Right kidney (tissue), 1 donor: Measurements from ENCODE around the gene TNFSF8.

ENCODE experiments used
- DNase-seq: peaks from one replicate; pipeline ENCODE4 v3.0.0-alpha.2; 2016

Gene TNFSF8

DNA sequence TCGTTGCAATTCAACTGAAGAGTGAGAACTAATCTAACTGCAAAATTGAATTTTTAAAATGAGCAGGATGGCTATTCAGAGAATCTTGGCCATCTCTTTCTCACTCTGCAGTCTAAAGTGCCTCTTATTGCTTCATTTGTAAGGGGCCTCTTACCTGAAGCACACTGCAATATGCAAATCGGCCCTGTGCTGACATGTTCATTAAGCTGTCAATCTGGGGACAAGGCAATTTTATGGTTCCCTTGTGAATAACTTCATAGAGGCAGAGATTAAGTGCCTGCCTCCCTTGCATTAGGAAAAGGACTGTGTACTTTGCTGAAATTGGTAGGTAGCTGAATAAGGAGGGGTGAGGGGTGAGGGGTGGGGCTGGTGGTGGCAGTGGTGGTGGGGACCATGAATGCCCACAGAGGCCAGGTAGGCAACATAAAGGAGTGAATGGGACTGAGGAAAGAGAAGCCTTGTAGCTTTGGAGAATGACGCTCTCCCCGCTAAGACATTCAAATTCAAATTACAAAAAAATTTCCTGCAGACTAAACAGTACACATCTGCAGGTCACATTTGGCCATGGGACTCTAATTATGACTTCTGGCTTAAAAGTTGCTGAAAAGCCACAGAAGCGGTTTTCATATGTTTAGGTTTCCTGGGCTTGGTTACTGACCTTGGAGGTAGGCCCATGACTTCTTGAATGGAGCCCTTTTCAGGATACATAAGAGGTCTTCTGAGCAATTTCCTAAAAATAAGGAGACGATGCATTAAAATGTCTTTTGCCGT is 25.0 kb downstream of the TNFSF8 start:
- no peak for DNase-seq

DNA sequence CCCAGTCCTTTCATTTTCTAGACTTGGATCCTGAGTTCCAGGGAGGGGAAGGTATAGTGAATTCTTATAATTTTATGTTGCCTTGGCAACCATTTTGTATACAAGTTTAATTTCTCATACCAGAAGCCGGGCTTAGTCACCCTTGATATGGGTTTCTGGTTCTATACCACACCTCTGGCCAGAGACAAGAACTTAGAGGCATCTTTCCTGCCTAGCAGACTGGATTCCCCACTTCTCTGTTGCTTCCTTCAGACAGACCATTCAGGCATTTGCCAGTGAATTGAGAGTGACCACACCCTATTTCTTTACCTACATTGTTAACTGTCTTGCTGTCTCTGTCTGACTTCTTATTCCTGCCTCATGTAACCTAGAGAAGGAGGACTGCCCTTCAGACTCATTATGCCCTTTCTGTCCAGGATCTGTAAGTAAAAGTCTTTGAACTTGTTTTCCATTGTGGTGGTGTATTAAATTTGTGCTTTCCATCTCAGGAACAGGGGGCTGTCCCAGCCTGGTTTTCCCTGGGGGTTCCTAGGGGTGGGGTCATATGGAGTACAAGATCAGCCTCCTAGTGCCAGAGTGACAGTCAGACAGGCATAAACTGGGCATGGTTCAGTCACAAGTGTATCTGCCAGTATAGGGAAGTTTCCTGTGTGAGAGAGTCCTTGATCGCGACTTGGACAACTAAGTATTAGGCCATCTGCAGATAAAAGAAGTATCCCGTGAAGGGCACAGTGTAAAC is 27.4 kb downstream of the TNFSF8 start:
- DNase-seq: no peak

DNA sequence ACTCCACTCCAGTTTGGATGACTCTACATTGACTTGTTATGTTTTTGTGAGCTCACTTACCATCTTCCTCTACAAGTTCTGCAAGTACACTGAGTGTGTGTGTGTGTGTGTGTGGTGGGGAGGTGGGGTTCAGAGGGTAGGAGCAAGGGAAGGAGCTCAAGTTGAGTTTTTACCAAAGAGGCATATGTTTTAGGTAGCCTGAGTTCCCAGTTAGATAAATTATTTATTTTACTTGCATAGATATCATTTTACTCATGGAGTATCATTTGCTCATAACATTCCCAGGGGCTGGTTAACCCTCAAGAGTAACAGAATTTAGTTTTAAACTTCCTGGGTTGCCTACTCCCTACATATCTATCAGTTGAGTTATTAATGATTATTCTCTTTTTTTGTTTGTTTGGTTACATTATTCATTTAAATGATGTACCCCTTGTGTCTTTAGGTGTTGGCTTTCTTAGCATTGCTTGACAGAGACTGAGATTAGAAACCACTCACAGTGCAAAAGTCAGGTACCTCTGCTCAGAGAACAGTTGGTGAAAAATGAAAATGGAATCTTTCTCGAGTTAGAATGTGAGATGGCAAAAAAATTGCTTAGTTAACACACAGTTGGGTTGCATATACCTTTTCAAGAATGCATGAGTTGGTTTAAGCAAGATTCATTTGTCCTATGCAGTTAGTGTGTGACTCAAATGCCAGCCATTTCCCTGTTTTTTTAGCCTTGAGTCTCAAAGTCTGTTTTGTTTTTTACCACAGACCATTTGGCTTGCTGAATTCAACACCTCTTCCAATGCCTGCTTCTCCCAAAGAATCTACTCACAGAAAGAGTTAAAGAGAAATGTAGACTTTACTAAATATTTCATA is 29.2 kb downstream of the TNFSF8 start:
- no peak for DNase-seq

DNA sequence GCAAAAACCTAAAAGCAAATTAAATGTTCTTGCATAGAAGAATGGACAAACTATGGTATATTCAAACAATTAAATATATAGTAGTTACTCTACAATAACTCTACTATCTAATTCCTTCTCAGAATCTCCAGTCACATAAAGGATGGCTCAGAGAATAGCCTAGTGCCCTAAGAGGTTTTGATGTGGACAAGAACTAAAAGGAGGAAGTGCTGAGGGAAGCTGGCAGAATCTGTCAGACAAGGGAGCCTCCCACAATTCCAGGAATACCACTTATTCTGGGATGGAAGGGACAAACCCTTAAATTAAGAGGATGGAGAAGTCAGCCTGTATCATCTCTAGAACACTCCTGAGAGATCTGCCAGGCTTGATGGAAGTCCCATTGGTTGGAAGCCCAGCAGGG is 30.4 kb downstream of the TNFSF8 start:
- DNase-seq: no peak

DNA sequence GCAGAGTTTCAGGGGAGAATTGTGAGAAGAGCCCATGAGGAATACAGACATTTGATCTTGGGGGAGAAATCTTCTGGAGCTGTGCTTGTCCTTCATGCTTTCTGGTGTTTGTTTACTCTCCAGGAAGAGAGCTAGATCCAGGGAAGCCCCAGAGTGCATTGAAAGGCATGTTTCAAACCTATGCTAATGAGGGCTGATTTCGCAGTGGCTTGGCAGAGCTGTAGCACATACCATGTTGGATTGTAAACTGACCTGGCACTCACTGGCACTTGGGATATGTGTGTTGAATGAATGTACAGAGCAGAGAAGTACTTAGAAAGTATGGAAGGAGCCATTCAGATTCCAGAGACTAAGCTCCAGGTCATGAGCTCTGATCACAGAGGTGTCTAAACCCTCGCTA is 30.9 kb downstream of the TNFSF8 start:
- no peak for DNase-seq

DNA sequence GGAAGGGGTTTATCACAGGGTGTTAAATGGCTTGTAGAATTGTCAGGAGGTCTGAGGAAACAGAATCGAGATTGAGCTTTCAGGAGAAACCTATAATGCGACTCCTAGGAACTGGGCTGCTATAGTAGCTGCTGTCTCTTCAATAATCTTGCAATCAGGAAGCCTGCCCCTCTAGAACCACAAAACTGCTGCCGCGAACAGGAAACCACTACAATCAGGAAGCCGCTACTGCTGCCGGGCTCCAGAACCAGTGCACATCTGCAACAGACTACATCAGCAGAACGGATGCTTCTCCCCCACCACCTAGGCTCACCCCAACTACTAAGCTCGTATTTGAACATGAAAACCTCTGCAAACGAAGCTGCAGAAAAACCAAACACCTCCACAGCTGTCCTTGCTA is 31.6 kb downstream of the TNFSF8 start:
- DNase-seq: no peak

DNA sequence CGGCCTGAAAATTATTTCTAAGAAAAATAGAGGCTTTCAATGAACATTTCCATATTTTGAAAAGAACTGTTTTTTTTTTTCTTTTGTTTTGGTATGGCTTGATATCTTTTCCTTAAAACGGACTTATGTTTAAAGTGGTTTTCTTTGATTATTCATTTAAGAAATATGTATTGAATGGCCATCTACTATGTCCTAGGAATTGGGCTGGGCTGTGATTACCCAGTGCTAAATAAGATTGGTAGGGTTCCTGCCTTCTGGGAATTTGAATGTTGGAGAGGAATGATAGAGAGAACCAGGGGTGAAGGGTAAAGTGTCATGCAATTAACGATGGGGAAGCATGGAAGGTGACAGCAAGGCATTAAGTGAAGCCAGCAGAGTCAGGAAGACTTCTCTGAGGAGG is 33.2 kb downstream of the TNFSF8 start:
- DNase-seq: no peak

DNA sequence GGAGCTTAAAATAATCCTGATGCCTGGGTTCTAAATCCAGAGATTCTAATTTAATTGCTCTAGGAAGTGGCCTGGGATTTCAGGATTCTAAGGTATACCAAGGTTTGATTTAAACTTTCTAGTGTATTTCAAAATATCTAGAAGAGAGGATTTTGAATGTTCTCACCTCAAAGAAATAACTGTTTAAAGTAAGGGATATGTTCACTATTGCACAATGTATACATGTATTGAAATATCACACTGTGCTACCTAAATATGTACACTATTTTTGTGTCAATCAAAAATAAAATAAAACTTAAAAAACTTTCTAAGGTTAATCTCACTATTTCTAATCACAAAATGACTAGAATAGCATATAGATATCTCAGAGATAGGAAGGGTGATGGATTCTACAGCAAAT is 34.0 kb downstream of the TNFSF8 start:
- no peak for DNase-seq

DNA sequence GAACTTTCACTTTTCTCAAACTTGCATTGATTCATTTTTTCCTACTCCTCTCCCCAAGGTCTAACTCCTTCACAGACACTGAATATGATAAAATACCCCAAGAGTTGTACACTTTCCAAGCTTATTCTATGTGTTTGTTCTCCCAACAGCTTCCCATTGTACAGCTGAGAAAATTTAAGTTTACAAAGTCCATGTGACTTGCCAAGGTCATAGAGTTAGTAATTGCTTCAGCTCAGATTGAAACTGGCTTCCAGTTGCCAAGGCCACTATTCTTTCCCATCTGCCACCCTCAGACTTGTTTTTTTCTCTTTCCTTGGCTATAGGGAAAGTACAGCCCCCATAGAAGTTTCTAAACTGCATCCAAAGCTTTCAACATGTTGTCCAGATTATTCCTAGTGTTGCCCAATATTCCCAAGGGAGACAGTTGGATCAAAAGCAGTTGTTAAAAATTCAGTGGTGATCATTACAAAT is 34.8 kb downstream of the TNFSF8 start:
- DNase-seq: no peak

DNA sequence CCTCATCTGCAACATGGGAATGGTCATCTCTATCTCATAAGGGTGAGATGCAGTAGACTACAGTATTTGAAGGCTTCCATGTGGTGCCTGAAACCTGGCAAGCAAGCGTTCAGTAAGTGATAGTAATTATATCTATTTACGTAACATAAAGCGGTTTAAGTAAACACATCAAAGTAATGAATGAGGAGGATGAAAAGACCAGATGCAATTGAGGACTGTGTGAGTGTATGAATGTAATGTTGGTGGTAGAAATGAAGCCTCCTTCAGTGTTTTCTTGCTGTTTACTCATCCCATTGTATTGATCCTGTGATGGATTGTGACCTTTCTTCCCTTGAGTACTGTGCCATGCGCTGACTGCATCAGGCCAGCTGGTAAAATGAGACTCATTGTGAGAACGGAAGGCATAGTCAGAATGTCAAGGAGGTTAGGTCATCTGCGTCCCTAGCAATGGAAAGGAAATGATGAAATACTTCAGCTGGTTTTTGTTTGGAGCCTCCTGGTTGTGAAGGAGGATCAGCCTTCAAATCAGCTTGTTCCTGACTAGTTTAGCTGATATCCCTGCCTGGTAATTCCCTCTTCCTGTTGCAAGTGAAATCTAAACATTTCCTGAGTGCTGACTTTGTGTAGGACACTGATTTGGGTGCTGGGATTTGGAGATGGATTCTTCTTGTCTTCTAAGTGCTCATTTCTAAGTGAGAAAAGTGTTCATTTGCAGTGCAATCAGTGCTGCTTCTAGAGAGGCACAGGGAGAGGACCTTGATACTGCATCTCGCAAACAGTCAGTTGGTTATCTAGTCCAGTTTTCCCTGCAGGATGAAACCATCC is 35.6 kb downstream of the TNFSF8 start:
- DNase-seq: peak; percentile 14

DNA sequence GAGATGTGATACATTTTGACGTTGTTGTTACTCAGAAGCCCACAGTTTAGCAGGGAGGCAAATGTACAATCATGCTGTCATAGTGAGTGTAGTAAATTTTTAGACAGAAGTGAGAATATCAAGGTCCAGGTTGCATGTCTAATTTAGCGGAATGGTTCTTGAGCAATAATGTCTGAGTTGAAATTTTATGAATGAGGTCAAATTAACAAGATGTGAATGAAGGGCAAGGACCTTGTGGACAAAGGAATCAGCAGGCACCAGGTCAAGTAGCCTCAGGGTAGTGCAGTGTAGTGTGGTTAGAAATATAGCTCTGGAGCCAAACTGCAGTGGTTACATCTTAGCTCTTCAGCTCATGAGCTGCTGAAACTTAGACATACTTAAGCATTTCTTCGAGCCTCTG is 36.2 kb downstream of the TNFSF8 start:
- no peak for DNase-seq

DNA sequence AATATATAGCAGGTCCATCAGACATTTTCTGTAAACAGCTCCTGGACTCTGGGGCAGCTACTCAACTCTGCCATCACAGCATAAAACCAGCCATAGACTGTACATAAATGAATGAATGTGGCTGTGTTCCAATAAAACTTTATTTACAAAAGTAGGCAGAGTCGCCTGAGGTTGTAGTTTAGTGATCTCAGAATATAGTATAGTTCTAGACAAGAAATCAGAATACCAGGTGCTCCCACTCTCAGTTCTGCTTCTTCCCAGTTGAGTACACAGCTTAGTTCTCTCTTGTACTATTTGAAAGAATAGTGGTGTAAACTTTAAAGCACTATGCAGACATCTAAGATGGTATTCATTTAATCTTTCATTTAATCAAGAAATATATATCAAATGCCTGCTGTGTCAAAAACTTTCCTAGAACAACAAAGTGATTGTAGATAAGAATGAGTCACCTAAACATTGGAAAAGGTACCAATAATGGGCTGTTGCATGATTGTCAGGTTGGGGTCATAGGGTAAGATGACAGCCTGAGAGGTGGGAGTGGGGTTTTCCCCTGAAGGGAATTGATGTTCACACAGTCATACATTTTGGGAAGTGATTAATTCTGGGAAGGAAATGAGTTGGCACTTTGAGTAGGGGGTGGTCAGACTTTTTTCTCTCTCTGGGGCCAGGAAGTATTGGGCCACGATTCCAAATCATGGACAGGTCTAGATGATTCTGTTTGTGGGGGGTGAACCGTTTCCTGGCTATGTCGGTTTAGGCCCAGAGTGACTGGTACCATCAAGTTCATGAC is 37.0 kb downstream of the TNFSF8 start:
- no peak for DNase-seq

DNA sequence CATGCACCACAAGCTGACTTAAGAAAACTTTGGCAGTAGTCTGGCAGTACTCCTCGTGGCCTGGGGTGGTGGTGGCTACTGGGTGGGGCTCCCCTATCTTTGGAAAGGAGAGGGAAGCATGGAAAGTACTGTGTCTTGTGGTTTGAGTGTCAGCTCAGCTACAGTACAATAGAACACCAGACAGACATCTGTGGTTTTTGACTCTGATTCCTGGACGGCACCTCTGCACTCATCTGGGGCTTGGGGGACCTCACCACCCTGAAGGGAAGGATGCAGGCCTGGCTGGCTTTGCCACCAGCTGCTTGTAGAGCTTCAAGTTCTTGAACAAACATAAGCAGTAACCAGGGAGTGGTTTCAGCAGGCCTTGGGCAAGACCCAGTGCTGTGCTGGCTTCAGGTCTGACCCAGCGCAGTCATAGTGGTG is 40.6 kb downstream of the TNFSF8 start:
- no peak for DNase-seq

DNA sequence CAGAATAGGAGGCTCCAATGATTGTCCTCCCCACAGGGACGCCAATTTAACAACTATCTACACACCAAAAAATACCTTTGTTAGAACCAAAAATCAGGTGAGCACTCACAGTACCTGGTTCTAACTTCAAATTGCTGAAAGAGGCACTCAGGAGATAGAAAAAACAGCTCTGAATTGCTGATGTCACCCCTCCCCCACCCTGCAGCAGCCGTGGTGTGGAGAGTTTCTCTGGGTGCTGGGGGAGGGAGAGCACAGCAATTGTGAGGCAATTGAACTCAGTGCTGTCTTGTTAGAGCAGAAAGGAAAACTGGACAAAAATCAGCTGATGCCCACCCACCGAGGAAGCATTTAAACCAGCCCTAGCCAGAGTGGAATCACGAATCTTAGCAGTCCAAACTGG is 41.8 kb downstream of the TNFSF8 start:
- no peak for DNase-seq

DNA sequence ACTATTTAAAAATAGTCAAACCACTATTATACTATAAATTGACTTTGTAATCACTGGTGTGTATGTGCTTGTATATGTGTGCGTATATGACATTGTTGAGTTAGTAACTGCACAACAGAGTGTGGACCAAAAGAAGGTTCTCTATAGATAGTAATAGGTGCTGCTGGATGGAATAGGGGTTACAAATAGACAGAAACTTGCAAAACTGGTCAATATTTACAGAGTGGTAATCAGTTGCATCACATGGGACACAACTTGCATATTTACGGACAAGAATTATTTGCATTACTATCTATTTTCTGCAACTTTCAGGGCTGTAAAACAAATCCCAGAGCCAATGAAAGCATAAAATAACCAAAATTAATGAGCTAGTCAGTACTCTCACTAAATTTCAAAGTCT is 42.4 kb downstream of the TNFSF8 start:
- no peak for DNase-seq

DNA sequence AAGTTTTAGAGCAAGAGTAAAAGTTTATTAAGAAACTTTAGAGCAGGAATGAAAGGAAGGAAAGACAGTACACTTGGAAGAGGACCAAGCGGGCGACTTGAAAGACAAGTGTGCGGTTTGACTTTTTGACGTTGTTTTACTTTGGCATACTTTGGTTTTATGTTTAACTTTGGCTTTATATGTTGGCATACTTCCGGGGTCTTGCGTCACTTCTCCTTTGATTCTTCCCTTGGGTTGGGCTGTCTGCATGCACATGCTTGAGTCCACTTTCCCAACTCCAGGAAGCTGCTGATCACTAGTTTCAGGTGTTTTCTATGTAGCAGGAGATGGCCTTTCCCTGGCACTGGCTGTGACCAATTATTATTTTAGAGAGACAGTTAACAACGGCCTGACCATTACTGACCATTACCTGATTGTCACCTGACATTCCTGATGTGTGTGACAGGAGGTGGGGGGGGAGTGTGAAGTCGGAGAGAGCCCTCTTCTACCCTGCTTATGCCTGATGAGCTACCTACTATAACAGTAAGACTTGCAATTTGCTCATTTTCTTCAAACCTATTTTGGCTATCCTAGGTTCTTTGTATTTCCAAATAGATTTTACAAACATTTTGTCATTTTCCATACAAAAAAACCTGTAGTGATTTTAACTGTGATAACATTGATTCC is 45.5 kb downstream of the TNFSF8 start:
- no peak for DNase-seq

DNA sequence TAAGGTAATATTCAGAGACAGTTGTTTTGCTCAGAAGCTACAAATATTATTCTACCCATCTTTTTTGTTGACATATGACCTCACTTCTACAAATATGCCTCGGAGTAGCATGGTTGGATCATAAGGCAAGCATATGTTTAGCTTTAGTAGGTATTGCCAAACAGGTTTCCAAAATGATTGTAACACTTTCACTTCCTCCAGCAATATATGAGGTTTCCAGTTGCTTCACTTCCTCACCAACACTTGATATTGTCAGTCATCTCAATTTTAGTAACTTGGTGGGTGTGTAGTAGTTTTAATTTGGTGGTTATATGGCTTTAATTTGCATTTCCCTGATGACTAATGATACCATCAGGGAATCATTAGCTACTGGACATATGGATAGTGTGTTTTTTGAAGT is 46.7 kb downstream of the TNFSF8 start:
- DNase-seq: no peak

DNA sequence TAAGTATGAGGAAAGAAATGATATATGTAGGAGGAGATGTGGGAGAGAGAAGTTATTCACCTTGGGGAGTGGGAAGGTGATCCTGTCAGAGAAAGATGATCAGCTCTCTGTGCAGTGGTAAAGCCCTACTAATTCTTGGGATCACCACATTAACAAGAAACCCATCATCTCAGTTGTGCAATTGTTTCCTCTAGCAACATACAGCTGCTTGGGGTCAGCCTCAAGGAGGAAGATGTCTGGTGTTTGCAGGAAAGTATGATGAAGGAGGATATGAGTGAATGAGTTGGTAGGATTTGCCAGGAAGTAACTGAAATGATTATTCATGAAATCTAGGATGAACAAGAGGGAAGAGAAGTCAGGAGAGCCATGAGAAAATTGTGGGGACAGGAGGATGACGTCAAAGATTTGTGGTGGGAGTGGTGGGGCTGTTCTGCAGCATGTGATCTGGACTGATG is 50.1 kb downstream of the TNFSF8 start:
- no peak for DNase-seq

DNA sequence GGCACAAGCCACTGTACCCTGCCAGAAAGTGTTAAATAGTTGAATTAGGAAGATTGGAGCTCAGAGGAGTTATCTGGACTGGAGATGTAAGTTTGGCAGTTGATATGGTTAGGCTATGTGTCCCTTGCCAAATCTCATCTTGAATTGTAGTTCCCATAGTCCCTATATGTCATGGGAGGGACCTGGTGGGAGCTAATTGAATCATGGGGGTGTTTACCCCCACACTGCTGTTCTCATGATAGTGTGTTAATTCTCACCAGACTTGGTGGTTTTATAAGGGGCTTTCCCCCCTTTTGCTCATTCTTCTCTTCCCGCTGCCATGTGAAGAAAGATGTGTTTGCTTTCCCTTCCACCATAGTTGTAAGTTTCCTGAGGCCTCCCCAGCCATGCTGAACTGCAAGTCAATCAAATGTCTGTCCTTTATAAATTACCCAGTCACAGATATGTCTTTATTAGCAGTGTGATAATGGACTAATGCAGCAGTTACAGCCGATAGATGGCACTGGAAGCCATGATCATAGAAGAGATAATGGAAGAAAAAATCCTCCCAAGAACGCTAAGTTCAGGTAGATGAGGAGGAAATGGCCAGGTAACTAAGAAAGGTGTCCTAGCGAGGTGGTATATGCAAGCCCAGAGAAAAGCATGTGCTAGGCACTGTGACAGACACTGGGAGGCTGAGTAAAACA is 51.4 kb downstream of the TNFSF8 start:
- DNase-seq: no peak

DNA sequence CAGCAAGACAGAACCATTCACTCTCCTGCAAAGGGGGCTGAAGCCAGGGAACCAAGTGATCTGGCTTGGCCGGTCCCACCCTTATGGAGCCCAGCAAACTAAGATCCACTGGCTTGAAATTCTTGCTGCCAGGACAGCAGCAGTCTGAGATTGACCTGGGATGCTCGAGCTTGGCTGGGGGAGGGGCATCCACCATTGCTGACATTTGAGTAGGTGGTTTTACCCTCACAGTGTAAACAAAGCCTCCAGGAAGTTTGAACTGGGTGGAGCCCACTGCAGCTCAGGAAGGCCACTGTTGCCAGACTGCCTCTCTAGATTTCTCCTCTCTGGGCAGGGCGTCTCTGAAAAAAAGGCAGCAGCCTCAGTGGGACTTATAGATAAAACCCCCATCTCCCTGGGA is 60.5 kb downstream of the TNFSF8 start:
- no peak for DNase-seq
